GM23248 (cell line): ENCODE data around the gene ETV7. TPM values are rescaled to one million over a fixed set of nuclear protein-coding genes. Genes with fewer than 3 reads are reported as not detected.
A peak's percentile ranks its signal among the peaks of the same experiment; 100 is the strongest.

Experiments used
- DNase-seq: peaks from one replicate; pipeline ENCODE4 v3.0.0-alpha.2; 2015
- H2AFZ ChIP-seq: fragments of 200-600 bp; sonication (generic); 2 replicates; pipeline ENCODE4 v1.6.1; 2016; ENCODE audit warnings: antibody characterized with exemption
- H3F3A ChIP-seq: fragments of 200-600 bp; sonication (generic); 2 replicates; pipeline ENCODE4 v1.6.1; 2016; ENCODE audit warnings: mild to moderate bottlenecking, antibody characterized with exemption, mixed run types; ENCODE audit not compliant: insufficient read depth
- H3K27ac ChIP-seq: fragments of 200-600 bp; sonication (generic); 2 replicates; pipeline ENCODE4 v1.5.1; 2016; ENCODE audit warnings: mild to moderate bottlenecking
- H3K27me3 ChIP-seq: fragments of 200-600 bp; sonication (generic); replicated peaks from 2 replicates; pipeline ENCODE4 v1.6.1; 2016; ENCODE audit warnings: mild to moderate bottlenecking; ENCODE audit not compliant: insufficient read depth
- H3K36me3 ChIP-seq: fragments of 200-600 bp; sonication (generic); 2 replicates; pipeline ENCODE4 v1.6.1; 2016; ENCODE audit warnings: low read depth, mild to moderate bottlenecking
- H3K4me1 ChIP-seq: fragments of 200-600 bp; sonication (generic); 2 replicates; pipeline ENCODE4 v1.6.1; 2016; ENCODE audit warnings: mild to moderate bottlenecking; ENCODE audit not compliant: insufficient read depth
- H3K4me2 ChIP-seq: fragments of 200-600 bp; sonication (generic); one replicate; pipeline ENCODE4 v1.6.1; 2016; ENCODE audit warnings: mild to moderate bottlenecking; ENCODE audit not compliant: unreplicated experiment
- H3K4me3 ChIP-seq: fragments of 200-600 bp; sonication (generic); 2 replicates; pipeline ENCODE4 v1.5.1; 2016; ENCODE audit warnings: mild to moderate bottlenecking
- H3K79me2 ChIP-seq: fragments of 200-600 bp; sonication (generic); 2 replicates; pipeline ENCODE4 v1.6.1; 2016; ENCODE audit warnings: mild to moderate bottlenecking; ENCODE audit not compliant: insufficient read depth
- H3K9ac ChIP-seq: fragments of 200-600 bp; sonication (generic); 2 replicates; pipeline ENCODE4 v1.6.1; 2016; ENCODE audit warnings: mild to moderate bottlenecking
- H3K9me2 ChIP-seq: fragments of 200-600 bp; sonication (generic); 2 replicates; pipeline ENCODE4 v1.6.1; 2016; ENCODE audit warnings: mixed run types, mild to moderate bottlenecking, moderate library complexity; ENCODE audit not compliant: insufficient read depth
- H3K9me3 ChIP-seq: fragments of 200-600 bp; sonication (generic); one replicate; pipeline ENCODE4 v1.6.1; 2017; ENCODE audit warnings: low read depth
- H4K20me1 ChIP-seq: fragments of 200-600 bp; sonication (generic); 2 replicates; pipeline ENCODE4 v1.6.0; 2016; ENCODE audit not compliant: insufficient read depth
- EZH2 ChIP-seq: fragments of 200-600 bp; sonication (generic); IDR thresholded peaks from 2 replicates; pipeline ENCODE4 v1.6.1; 2018; ENCODE audit warnings: antibody characterized with exemption, mild to moderate bottlenecking; ENCODE audit not compliant: insufficient read depth, poor library complexity, severe bottlenecking
- EZH2phosphoT487 ChIP-seq: fragments of 200-600 bp; sonication (generic); IDR thresholded peaks from 2 replicates; pipeline ENCODE4 v1.6.1; 2018; ENCODE audit warnings: antibody characterized with exemption, moderate library complexity, mild to moderate bottlenecking, low read depth; ENCODE audit not compliant: insufficient read depth
- WGBS, 2 experiments: methylation state at CpG; one replicate each; pipeline ENCODE4 v1.1.6; 2015 to 2017; ENCODE audit warnings: low lambda C conversion rate in 2 of 2, low coverage in 1 of 2; ENCODE audit errors: missing lambda C conversion rate in 2 of 2; 5-methylcytosine and 5-hydroxymethylcytosine counted together
- in situ Hi-C: fragments of 300-500 bp; cut with MboI; formaldehyde crosslinking; loops from 2 replicates; pipeline ENCODE4 v1.15.0; 2020
- polyA plus RNA-seq: library from polyadenylated mRNA; unstranded; fragments of >200 nt; fragmentation: Nextera tagmentation; extraction: Ambion mirVana; gene quantifications from 2 replicates; pipeline ENCODE4 v1.2.1, GENCODE V29; 2016
- total RNA-seq: library from RNA; depleted of rRNA; stranded (reverse); fragments of >200 nt; shearing (Covaris generic); gene quantifications from 2 replicates; pipeline ENCODE4 v1.2.3, GENCODE V29; 2014

The ETV7 gene
- total and polyA plus RNA-seq, 2 experiments from 2014 or later: 0.32 to 0.70 TPM

DNA sequence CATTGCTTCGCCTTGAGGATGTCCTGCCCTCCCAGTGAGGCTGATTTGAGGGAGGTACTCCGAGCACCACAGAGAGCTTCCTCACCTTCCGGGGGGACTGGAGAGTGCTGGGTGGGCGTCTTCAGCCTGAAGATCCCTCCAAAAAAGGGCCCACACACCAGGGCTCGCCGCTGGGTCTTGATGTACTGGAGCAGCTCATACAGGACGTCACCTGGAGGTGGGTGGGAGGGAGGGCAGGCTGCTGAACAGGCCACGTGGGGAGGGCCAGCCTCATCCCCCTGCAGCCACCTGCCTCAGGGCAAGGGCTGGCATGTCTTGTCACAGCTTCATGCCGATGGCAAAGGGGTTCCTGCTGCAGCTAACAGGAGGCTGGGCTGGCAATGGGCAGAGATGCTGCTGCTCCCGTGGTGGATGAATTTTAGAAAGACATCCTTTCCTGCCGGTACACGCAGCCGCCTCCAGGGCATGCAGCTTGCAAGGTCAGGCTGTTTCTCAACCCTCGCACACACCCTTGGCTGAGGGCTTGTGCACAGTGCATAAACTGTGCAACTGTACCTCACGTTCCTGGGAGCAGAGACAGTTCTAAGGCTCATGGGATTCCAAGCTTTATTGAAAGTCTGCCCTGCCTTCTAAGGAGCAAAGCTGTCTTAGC, 14.0 kb downstream of the ETV7 start:
- 47% methylated on average over 13 to 15 of the region's 15 CpGs for WGBS, 2 experiments
- no peaks in the 10 kb centered on the region for H3K9me2 ChIP-seq
- H3K79me2 ChIP-seq: no peaks in the 10 kb centered on the region
- no peaks in the 10 kb centered on the region for H3K36me3 ChIP-seq
- peaks cover 8% of the 10 kb centered on the region; the same call in 1 of the 2 replicates for H3F3A ChIP-seq
- no peak for TF ChIP-seq EZH2
- no peak for TF ChIP-seq EZH2phosphoT487
- H4K20me1 ChIP-seq: no peaks in the 10 kb centered on the region
- H3K9ac ChIP-seq: no peak overlapping the region
- no peak overlapping the region for H2AFZ ChIP-seq
- no peaks in the 10 kb centered on the region for H3K27me3 ChIP-seq
- no peak overlapping the region for H3K27ac ChIP-seq
- no peak overlapping the region for H3K4me2 ChIP-seq
- H3K4me3 ChIP-seq: no peak overlapping the region
- H3K9me3 ChIP-seq: no peaks in the 10 kb centered on the region
- DNase-seq: peak; percentile 45
- in situ Hi-C loops: no loop called here
- H3K4me1 ChIP-seq: peaks cover 18% of the 10 kb centered on the region

DNA sequence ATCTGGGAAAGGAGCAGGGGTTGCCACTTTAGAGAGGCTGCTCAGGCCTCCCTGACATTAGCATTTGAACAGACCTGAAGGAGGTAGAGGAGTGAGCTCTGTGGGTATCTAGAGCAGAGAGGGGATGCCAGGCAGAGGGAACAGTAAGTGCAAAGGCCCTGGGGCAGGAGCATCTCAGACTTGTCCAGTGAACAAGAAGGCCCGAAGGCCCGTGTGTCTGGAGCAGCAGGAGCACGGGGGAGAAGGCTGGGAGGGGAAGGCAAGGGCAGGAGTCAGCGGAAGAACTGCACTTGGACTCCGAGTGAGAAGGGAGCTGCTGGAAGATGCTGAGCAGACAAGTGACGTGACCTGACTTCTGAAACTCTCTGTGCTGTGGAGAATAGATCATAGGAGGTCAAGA, 15.4 kb downstream of the ETV7 start:
- H3K27ac ChIP-seq: no peak overlapping the region
- no peaks in the 10 kb centered on the region for H3K9me2 ChIP-seq
- H3F3A ChIP-seq: peaks cover 8% of the 10 kb centered on the region; the same call in 1 of the 2 replicates
- H3K4me1 ChIP-seq: peaks cover 25% of the 10 kb centered on the region
- in situ Hi-C loops: no loop called here
- no peaks in the 10 kb centered on the region for H3K27me3 ChIP-seq
- H3K9ac ChIP-seq: no peak overlapping the region
- H3K4me2 ChIP-seq: no peak overlapping the region
- H3K36me3 ChIP-seq: no peaks in the 10 kb centered on the region
- H4K20me1 ChIP-seq: no peaks in the 10 kb centered on the region
- TF ChIP-seq EZH2: no peak
- no peak for TF ChIP-seq EZH2phosphoT487
- H2AFZ ChIP-seq: no peak overlapping the region
- no peaks in the 10 kb centered on the region for H3K9me3 ChIP-seq
- no peak overlapping the region for H3K4me3 ChIP-seq
- 77 to 78% methylated on average over 6 of the region's 6 CpGs for WGBS, 2 experiments
- no peak for DNase-seq
- H3K79me2 ChIP-seq: no peaks in the 10 kb centered on the region

DNA sequence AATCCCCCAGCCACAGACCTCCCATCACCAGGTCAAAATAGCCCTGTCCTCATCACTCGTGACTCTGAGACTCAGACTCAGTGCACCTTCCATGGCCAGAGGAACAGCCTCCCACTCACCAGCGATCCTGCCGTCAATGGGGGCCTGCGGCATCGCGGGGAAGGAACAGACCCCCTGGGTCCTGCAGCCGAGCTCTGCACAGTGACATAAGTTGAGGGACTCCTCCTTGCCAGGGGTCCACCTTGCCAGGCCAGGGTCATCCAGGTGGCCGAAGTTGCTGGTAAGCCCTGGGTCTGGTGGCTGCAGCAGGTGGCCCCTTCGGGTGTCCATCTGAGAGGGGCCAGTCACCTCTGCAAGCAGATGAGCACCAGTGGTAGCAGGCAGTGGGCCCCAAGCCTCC, 16.3 kb downstream of the ETV7 start:
- in situ Hi-C loops: no loop called here
- 97 to 98% methylated on average over 9 of the region's 9 CpGs for WGBS, 2 experiments
- H3K27me3 ChIP-seq: no peaks in the 10 kb centered on the region

DNA sequence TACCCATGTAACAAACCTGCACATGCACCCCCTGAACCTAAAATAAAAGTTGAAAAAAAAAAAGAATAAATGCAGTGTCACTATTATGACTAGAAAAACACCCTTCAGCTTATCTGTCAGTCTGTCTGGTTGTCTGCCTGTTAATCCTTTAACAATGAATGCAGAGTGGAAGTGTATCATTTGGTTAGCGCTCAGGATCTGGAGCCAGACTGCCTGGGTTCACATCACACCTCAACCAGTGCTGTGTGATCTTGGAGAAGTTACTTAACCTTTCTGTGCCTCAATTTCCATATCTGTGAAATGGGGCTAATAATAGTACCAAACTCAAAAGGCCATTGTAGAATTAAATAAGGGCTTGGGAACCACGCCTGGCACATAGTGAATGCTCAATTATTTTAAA, 16.8 kb downstream of the ETV7 start:
- Histone ChIP-seq H3K4me1 (peaks cover 25% of the 10 kb centered on the region), H3K4me3 (no peak overlapping the region), H4K20me1 (no peaks in the 10 kb centered on the region), H3K79me2 (no peaks in the 10 kb centered on the region), H3K36me3 (no peaks in the 10 kb centered on the region), H3F3A (peaks cover 8% of the 10 kb centered on the region; the same call in 1 of the 2 replicates), H3K4me2 (no peak overlapping the region), H3K9ac (no peak overlapping the region), H3K9me3 (no peaks in the 10 kb centered on the region), H3K9me2 (no peaks in the 10 kb centered on the region), H3K27me3 (no peaks in the 10 kb centered on the region), H2AFZ (no peak overlapping the region), H3K27ac (no peak overlapping the region)
- DNase-seq: no peak
- 94 to 99% methylated on average over 2 of the region's 2 CpGs for WGBS, 2 experiments
- in situ Hi-C loops: no loop called here
- no peak for TF ChIP-seq EZH2
- no peak for TF ChIP-seq EZH2phosphoT487

More for the DNA sequence above, 16.3 kb downstream of the ETV7 start:
- Histone ChIP-seq H3K27ac (no peak overlapping the region), H3K4me1 (peaks cover 25% of the 10 kb centered on the region), H3K9ac (no peak overlapping the region), H3K79me2 (no peaks in the 10 kb centered on the region), H3K4me3 (no peak overlapping the region), H2AFZ (no peak overlapping the region), H3K4me2 (no peak overlapping the region), H3F3A (peaks cover 8% of the 10 kb centered on the region; the same call in 1 of the 2 replicates), H3K36me3 (no peaks in the 10 kb centered on the region), H3K9me3 (no peaks in the 10 kb centered on the region), H4K20me1 (no peaks in the 10 kb centered on the region), H3K9me2 (no peaks in the 10 kb centered on the region)
- TF ChIP-seq EZH2 (no peak), EZH2phosphoT487 (no peak)
- DNase-seq: no peak
